ENCODE measurements around the gene ACTG2.

DNA sequence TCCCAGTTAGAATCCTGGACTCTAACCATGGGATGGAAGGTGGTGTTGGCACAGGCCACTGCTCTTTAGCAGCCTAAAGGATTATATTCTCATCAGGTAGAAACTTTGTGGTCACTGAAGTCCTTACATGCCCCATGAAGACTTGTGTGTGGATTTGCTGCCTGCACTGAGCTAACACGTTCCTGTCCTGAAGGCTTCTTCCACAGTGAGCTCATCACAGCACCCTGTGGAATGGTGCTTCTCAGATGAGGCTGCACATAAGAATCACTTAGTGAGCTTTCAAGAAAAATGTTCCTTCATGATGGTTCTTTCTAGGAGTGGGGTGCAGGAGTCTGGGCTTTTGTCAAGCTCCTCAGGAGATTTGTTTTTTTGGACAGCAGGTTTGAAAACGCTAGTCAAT, 37.3 kb upstream of the ACTG2 start:
- TF ChIP-seq CTCF (IDR thresholded peaks at IDR 0.05) (no peak), POLR2AphosphoS5 (IDR thresholded peaks at IDR 0.05) (no peak), POLR2A (IDR thresholded peaks at IDR 0.05) (no peak)

Data from breast epithelium (tissue), 3 donors.